Raji (cell line): ENCODE measurements around the gene YAE1.

Source experiments
- POLR2A ChIP-seq: IDR thresholded peaks from 2 replicates; pipeline ENCODE4 v1.6.1; 2011; ENCODE audit warnings: low read depth, low read length, control low read depth; ENCODE audit not compliant: insufficient read depth

YAE1 gene, protein sequence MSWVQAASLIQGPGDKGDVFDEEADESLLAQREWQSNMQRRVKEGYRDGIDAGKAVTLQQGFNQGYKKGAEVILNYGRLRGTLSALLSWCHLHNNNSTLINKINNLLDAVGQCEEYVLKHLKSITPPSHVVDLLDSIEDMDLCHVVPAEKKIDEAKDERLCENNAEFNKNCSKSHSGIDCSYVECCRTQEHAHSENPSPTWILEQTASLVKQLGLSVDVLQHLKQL

DNA sequence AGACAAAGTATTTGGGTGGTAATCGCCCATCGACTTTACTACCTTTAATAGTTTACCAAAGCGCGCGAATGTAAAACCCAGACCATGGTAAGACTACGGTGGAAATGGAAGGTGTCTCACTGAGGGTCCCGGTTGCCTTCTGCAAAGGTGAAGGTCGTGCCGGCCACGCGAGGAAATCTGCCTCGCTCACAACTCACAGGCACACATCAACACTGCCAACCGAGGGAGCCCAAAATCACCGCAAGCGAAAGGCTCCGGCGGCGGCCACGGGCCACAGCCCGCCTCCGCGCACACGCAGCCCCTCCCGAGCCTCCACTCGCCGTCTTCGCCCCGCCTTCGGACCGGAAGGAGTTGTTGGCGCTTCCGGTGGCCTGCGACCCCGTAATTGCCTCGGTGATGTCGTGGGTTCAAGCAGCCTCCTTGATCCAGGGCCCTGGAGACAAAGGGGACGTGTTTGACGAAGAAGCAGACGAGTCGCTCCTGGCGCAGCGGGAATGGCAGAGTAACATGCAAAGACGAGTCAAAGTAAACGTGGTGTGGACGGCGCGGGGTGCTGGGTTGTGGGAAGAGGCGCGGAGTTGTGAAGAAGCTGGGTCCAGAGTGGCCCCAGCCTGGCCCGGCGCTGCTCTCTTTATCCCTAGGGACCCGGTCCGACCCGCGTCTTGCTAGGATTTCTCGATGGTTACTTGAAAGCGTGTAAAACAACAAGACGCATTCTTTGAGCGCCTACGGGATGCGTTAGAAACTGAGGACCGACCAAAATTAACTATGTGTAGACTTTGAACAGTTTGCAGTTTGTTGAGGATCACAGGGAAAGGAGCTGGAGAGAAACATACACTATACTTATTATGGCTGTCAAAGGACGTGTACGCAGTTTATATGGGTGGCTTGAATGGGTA lies at the start of gene YAE1:
Gene YAE1, plus strand, starts transcription at position 382 of the 899 bp plus-strand sequence. Its CDS starts 15 bp downstream, at position 397.
- peak; percentile 93 for TF ChIP-seq POLR2A

- no peak for TF ChIP-seq POLR2A
Measured at GRCh38 chr7:39516498-39516897, 49.7 kb upstream of the YAE1 start.

DNA sequence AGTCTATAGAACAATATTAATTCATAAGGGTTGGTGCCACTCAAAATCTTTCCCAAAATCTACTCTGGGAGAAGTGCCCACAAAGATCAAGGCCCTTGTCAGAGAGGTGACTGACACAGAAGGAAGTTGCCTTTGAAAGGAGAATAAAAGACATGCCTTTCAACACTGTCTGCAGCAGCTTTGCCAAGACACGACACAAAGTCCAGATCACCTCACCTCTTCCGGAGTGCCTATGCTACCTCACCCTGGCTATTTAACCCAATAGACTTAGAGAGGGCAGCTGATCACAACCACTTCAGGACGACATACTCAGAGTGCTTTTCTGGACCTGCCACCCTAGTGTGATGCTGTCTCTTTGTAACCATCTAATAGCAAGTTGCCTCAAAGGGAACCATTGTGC lies 49.0 kb upstream of the YAE1 start:
- TF ChIP-seq POLR2A = no peak

DNA sequence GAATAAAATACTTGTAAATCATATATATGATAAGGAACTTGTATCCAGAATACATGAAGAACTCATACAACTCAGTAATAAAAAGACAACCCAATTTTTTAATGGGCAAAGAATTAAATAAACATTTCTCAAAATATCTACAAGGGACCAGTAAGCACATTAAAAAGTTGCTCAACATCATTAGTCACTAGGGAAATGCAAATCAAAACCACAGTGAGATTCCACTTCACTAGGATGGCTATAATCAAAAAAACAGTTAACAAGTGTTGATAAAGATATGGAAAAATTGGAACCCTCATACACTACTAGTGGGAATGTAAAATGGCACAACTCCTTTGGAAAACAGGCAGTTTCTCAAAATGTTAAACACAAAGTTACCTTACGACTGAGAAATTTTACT lies 40.3 kb upstream of the YAE1 start:
- no peak for TF ChIP-seq POLR2A

DNA sequence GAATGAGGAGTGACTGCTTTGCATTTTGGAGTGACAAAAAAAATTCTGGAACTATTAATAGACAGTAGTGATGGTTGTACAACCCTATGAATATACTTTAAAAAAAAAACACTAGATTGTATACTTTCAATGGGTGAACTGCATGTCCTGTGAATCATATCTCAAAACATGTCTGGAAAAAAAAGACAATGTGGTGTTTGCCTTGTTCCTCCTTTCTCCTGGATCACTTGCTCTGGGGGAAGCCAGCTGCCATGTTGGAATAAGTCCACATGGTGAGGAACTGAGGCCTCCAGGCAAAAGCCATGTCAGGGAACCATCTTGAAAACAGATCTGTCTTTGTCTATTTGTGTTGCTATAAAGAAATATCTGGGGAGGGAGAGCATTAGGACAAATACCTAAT lies 39.5 kb upstream of the YAE1 start:
- TF ChIP-seq POLR2A = no peak

GRCh38 chr7:39527296-39527695 lies 38.9 kb upstream of the YAE1 start:
- no peak for TF ChIP-seq POLR2A

GRCh38 chr7:39527951-39528350 lies 38.3 kb upstream of the YAE1 start:
- TF ChIP-seq POLR2A = no peak

DNA sequence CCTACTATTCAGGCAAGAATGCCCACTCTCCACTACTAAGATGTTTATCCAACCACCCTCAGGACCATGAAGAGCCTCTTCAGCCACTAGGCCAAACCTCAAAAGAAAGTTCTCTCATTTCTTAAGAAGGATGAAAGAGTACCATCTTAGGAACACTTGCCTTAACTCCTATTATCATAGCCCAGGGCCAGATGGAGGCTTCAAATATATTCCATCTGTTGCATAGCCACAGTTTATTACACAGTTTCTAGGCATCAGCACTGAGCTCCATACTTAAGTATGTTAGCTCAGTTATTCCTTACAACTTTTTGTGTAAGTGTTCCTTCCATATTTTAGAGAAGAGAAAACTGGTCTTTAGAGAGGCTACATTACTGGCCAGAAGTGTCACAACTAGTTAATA lies 37.4 kb upstream of the YAE1 start:
- TF ChIP-seq POLR2A = no peak

- TF ChIP-seq POLR2A = no peak
Measured at GRCh38 chr7:39529582-39529981, 36.6 kb upstream of the YAE1 start.

DNA sequence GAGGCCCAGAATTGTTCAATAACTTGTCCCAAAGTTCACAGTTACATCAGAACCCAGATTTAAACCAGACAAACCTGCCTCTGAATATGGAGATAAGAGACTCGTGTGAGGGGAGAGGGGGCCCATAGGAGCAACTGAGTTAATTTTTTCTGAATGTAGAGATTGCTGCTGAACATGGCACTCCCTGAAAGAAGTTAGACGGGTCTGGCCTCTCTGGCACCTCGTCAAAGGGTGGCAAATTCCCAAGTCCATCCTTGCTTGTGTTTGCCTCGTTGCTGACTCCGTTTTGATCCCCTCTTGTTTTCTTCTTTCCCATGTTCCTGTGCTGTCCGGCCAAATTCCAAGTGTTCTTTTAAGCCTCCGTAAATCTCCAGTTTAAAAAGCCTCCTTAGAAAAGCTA lies 35.2 kb upstream of the YAE1 start:
- no peak for TF ChIP-seq POLR2A

- TF ChIP-seq POLR2A = no peak
Measured at GRCh38 chr7:39531818-39532217, 34.4 kb upstream of the YAE1 start.

- TF ChIP-seq POLR2A = no peak
Measured at GRCh38 chr7:39532832-39533231, 33.4 kb upstream of the YAE1 start.

DNA sequence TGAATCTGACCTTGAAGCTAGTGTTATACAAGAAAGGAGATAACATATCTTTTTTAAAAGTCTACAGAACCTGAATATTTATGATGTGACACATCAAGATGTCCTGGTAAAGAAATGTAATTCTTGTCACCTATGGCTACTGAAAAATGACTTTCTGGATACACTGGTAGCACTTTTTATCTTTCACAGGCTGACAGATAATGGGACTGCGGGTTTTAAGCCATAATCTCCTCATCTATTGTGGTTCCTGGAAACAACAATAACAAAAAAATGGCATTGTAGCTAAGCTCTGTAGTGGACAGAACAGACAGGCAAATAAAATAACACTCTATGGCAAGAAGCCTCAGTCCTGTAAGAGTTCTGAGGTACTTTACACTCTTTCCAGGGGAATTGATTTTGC lies 31.6 kb upstream of the YAE1 start:
- no peak for TF ChIP-seq POLR2A

DNA sequence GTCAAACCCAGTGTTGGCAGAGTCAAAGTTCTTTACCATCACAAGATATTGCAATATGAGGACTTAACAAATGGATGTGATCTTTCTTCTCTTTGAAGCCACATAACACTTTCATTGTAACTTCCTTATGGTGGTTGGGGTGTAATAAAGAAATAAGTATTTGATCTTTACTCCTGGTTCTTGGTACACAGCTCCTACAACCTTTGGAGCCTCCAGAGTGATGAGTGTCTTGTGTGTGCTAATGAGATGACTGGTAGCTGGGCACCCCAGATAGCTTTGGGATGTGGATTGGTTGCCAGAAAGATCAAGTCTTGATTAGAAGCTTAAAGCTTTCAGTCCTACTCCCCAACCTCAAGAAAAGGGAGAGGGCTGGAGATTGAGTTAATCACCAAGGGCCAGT lies 31.1 kb upstream of the YAE1 start:
- TF ChIP-seq POLR2A = no peak

DNA sequence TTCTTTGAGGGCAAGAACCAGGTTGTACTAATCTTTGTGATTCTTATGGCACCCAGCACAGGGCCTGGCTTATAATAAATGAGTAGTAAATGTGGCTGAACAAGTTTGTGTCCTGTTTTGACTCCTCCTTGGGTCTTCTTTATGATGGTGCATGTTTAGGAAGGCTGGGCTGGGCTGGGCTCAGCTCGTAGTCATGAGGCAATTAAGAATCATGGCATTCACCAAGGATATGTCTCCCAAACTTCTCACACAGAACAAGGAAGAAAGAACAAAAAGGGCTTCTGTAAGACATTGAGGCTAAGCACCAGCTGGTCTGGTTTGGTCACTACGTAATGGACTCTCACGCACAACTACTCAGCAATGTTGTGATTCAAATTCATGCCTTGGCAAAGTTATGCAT lies 30.5 kb upstream of the YAE1 start:
- TF ChIP-seq POLR2A = no peak

DNA sequence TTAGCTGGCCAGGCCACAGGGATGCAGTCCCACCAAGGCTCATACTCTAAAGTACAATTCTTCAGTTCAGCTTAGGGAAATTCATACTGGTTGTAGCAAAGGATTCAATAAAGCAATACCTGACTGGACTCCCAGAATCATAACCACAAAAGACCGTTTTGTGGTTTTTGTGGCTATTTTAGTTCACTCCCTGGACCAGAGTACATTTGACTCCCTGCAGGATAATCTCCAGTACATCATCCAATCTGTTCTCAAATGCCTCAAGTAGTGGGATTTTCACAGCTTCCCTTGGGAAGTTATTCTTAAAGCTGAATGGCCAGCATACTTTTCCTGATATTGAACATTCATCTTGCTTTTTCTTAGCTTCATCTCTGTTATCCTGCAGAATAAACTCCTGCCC lies 29.3 kb upstream of the YAE1 start:
- no peak for TF ChIP-seq POLR2A
